ENCODE data around the gene MTIF2. TPM values are rescaled to one million over a fixed set of nuclear protein-coding genes. Genes with fewer than 3 reads are reported as not detected.

The MTIF2 gene
- total RNA-seq, 1 experiment from 2014 or later, result 49.8 TPM

DNA sequence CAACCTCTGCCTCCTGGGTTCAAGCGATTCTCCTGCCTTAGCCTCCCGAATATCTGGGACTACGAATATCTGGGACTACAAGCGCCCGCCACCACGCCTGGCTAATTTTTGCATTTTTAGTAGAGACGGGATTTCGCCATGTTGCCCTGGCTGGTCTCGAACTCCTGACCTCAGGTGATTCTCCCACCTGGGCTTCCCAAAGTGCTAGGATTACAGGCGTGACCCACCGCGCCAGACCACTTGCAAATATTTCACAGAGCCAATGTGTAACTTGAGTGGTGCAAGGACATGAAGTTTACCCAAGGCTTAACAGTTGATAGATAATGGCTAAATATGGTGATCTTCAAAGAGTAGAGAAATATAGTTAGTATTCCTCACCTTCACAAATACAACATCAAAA, 14.1 kb upstream of the MTIF2 start:
- DNase-seq (ENCODE audit: low read depth, low spot score) (no peak), ATAC-seq (no peak)
- ChIA-PET CTCF (no interaction called here), RAD21 (ENCODE audit: low non-redundant PET in 1 of 2, low total read pairs in 2 of 2, uncharacterized antibody in 2 of 2, unreplicated experiment in 2 of 2) (no interaction called here), POLR2A (no interaction called here)
- Histone ChIP-seq H2AFZ (ENCODE audit: low read depth, low read length, poor library complexity, severe bottlenecking) (no peak overlapping the region), H3K4me3 (replicated peaks in 1 of 2; ENCODE audit: low read depth in 1 of 2, low read length in 2 of 2) (no peak overlapping the region), H3K9me3 (ENCODE audit: control insufficient read depth in 1 of 2, insufficient read depth in 1 of 2, low read depth in 1 of 2, low read length in 2 of 2) (no peaks in the 10 kb centered on the region), H3K36me3 (ENCODE audit: control insufficient read depth in 1 of 2, insufficient read depth in 2 of 2, low read length in 2 of 2) (no peaks in the 10 kb centered on the region), H4K20me1 (ENCODE audit: insufficient read depth) (no peaks in the 10 kb centered on the region), H3K4me1 (ENCODE audit: control insufficient read depth in 1 of 2, insufficient read depth in 2 of 2, low read length in 2 of 2) (peaks cover 0 to 16% of the 10 kb centered on the region in 2 experiments; a peak in 2 of 4 replicates), H3K4me2 (ENCODE audit: low read length) (no peak overlapping the region), H3K79me2 (ENCODE audit: insufficient read depth, low read length) (no peaks in the 10 kb centered on the region), H3K27ac (ENCODE audit: low read depth, low read length) (no peak overlapping the region), H3K27me3 (ENCODE audit: insufficient read depth, low read length) (no peaks in the 10 kb centered on the region), H3K9me2 (ENCODE audit: insufficient read depth) (no peaks in the 10 kb centered on the region), H3K9ac (ENCODE audit: low read length) (no peak overlapping the region)
- TF ChIP-seq RAD21 (IDR thresholded peaks at IDR 0.05; ENCODE audit: low read depth) (no peak), FOSL1 (IDR thresholded peaks at IDR 0.05; ENCODE audit: low read depth) (no peak), REST (IDR thresholded peaks at IDR 0.05; ENCODE audit: low read depth) (no peak), EZH2 (IDR thresholded peaks at IDR 0.05) (no peak), EGR1 (IDR thresholded peaks at IDR 0.05; ENCODE audit: low read depth) (no peak), CEBPB (IDR thresholded peaks at IDR 0.05; ENCODE audit: low read depth) (no peak), ELF1 (IDR thresholded peaks at IDR 0.05; ENCODE audit: borderline replicate concordance, low read depth) (no peak), POLR2A (IDR thresholded peaks at IDR 0.05; ENCODE audit: borderline replicate concordance, extremely low read depth, insufficient read depth, insufficient read length) (no peak), EZH2phosphoT487 (IDR thresholded peaks at IDR 0.05; ENCODE audit: borderline replicate concordance) (no peak), ZNF274 (IDR thresholded peaks at IDR 0.05; ENCODE audit: low read depth, low read length) (no peak), JUND (IDR thresholded peaks at IDR 0.05) (no peak), ZFX (IDR thresholded peaks at IDR 0.05) (no peak)
- TF ChIP-seq, protein P1, sequence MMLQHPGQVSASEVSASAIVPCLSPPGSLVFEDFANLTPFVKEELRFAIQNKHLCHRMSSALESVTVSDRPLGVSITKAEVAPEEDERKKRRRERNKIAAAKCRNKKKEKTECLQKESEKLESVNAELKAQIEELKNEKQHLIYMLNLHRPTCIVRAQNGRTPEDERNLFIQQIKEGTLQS (IDR thresholded peaks at IDR 0.05), result no peak
- no TSS peak for BruUV-seq (replicated peaks)
- intact Hi-C loops (cut with micrococcal nuclease), result no loop called here
